Uterus (tissue), 2 donors: ENCODE results near the gene CRYBG1.

Source experiments
- CTCF ChIP-seq, 4 experiments: fragments of 200-600 bp in 2 of 4; fragments of 450-650 bp in 2 of 4; sonication (generic) in 2 of 4; IDR thresholded peaks; one replicate each; pipeline ENCODE4 v1.5.1; 2016 to 2019; ENCODE audit warnings: antibody characterized with exemption in 4 of 4, mild to moderate bottlenecking in 2 of 4, moderate library complexity in 1 of 4
- POLR2A ChIP-seq, 2 donors: fragments of 450-650 bp; IDR thresholded peaks; one replicate each; pipeline ENCODE4 v1.6.1; 2016; ENCODE audit warnings: antibody characterized with exemption in 2 of 2, mild to moderate bottlenecking in 1 of 2, moderate library complexity in 1 of 2

GRCh38 chr6:106473812-106474211 lies 113.3 kb downstream of the CRYBG1 start:
- TF ChIP-seq CTCF (IDR thresholded peaks at IDR 0.05) (no peak), POLR2A (IDR thresholded peaks at IDR 0.05) (no peak)
